Activated CD4-positive, alpha-beta T cell treated with anti-CD3 and anti-CD28 coated beads, Interleukin-2, amount 10 ng/mL, durations not matched to agents 24 days and 14 days (primary cell): Measurements from ENCODE around the gene TNFRSF1A. TPM values are rescaled to one million over a fixed set of nuclear protein-coding genes. Genes with fewer than 3 reads are reported as not detected.

Experiments
- DNase-seq: peaks from one replicate; pipeline ENCODE4 v3.0.0; 2022
- H3K27ac Mint-ChIP-seq: one replicate; pipeline ENCODE4 v1.8.0; 2022; ENCODE audit warnings: mild to moderate bottlenecking, mixed read lengths
- H3K27me3 Mint-ChIP-seq: one replicate; pipeline ENCODE4 v1.8.0; 2022; ENCODE audit warnings: mixed read lengths
- H3K36me3 Mint-ChIP-seq: one replicate; pipeline ENCODE4 v1.8.0; 2022; ENCODE audit warnings: low read depth, mild to moderate bottlenecking, mixed read lengths
- H3K4me1 Mint-ChIP-seq: one replicate; pipeline ENCODE4 v1.8.0; 2021; ENCODE audit warnings: mixed read lengths
- H3K4me3 Mint-ChIP-seq: one replicate; pipeline ENCODE4 v1.8.0; 2022; ENCODE audit warnings: mild to moderate bottlenecking, moderate library complexity, mixed read lengths
- H3K9me3 Mint-ChIP-seq: one replicate; pipeline ENCODE4 v1.8.0; 2021; ENCODE audit warnings: mixed read lengths
- intact Hi-C: fragments of 100-400 bp; cut with micrococcal nuclease; formaldehyde crosslinking; loops from one replicate; pipeline ENCODE4 v1.15.1; 2023
- total RNA-seq: library from RNA; stranded (reverse); gene quantifications from 2 replicates; pipeline ENCODE4 v1.2.3, GENCODE V29; 2022

Gene TNFRSF1A
- total RNA-seq, 1 donor from 2014 or later: 52.7 TPM

DNA sequence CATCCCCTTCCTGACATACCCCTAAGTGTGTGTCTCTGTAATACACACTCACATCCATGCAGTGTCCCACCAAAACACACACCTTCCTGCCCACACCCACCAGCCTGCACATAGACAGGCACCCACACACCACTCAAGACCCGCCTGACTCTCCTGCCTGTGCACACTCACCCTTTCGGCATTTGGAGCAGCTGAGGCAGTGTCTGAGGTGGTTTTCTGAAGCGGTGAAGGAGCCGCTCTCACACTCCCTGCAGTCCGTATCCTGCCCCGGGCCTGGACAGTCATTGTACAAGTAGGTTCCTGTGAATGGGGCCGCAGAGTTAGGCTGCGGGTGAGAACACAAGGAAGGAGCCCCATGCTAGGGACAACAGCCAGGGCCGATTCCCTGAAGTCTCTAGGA is 8.3 kb downstream of the TNFRSF1A start:
- Mint-ChIP-seq H3K4me1 (peaks cover 41% of the 10 kb centered on the region), H3K36me3 (peaks cover 47% of the 10 kb centered on the region), H3K27me3 (no peaks in the 10 kb centered on the region), H3K27ac (peak overlapping the region; percentile 48), H3K4me3 (peak overlapping the region; percentile 39), H3K9me3 (no peaks in the 10 kb centered on the region)
- DNase-seq: no peak
- intact Hi-C loops: no loop called here

DNA sequence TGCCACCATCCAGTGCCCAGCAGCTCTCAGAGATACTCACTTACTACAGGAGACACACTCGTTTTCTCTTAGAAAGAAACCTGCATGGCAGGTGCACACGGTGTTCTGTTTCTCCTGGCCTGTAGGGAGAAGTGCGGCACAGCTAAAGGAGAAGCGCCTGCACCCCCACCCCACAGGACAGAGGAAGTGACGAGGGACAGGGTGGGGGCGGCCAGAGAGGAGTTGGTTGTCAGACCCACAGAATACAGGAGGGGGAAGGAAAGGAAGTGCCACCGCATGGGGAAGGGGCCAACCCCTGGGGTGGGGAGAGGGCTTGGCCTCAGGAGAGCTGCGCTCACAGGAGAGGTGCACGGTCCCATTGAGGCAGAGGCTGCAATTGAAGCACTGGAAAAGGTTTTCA is 8.8 kb downstream of the TNFRSF1A start:
- Mint-ChIP-seq H3K4me1 (peaks cover 41% of the 10 kb centered on the region), H3K27me3 (no peaks in the 10 kb centered on the region), H3K27ac (peak overlapping the region; percentile 54), H3K36me3 (peaks cover 50% of the 10 kb centered on the region), H3K9me3 (no peaks in the 10 kb centered on the region), H3K4me3 (peak overlapping the region; percentile 28)
- DNase-seq: no peak
- intact Hi-C loops: no loop called here

DNA sequence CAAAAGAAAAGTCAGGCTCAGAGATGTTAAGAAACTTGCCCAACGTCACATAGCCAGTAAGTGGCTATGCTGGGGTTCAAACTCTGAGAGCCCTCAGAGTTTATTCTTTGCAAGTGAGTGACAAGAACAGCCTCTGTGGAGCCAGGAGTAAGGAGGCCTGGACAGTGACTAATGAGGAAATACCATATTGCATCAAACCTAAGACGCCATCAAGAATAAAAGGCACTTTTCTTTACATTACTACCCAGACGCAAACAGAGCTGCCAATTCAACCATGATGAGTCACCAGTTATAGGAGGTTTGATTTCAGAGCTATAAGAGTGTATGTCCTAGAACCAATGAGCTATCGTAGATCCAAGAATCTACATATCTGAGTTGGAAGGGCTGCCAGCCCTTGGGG is 9.4 kb downstream of the TNFRSF1A start:
- intact Hi-C loops: no loop called here
- Mint-ChIP-seq H3K36me3 (peaks cover 50% of the 10 kb centered on the region), H3K9me3 (no peaks in the 10 kb centered on the region), H3K4me1 (peaks cover 41% of the 10 kb centered on the region), H3K27ac (peak overlapping the region; percentile 54), H3K27me3 (no peaks in the 10 kb centered on the region), H3K4me3 (peak overlapping the region; percentile 28)
- no peak for DNase-seq

DNA sequence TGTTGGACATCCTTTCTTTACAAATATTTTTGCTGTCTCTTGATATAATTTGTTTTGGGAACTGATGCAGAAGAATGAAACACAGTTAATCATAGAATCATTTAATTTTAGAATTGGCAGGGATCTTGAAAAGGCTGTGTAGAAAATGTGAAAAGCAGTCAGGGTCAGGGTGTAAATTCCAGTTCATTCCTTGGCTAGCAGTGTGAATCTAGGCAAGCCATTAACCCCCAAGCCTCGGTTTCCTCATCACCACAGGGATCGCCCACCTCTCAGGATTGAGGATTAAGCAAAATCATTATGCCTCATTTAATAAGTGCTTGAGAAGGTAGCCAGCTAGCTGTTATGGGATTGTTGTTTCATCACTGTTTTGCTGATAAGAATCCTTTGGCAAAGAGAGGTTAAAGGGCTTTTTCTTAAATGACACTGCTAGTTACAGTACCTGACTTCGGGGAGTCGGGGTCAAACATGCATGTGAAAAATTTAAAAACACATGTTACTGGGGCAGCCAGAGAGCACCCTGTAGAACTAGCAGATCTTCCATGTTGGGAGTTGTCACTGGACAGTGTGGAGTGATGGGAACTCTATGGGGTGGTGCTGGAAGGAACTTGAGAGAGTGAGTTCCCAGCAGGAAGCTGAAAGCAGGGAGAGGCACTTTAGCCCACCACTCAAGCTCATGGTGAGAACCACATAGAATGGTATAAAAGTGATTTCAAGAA is 10.7 kb downstream of the TNFRSF1A start:
- intact Hi-C loops: no loop called here
- Mint-ChIP-seq H3K9me3 (no peaks in the 10 kb centered on the region), H3K36me3 (peaks cover 53% of the 10 kb centered on the region), H3K27ac (peak overlapping the region; percentile 32), H3K27me3 (no peaks in the 10 kb centered on the region), H3K4me1 (peaks cover 36% of the 10 kb centered on the region), H3K4me3 (no peak overlapping the region)
- no peak for DNase-seq

DNA sequence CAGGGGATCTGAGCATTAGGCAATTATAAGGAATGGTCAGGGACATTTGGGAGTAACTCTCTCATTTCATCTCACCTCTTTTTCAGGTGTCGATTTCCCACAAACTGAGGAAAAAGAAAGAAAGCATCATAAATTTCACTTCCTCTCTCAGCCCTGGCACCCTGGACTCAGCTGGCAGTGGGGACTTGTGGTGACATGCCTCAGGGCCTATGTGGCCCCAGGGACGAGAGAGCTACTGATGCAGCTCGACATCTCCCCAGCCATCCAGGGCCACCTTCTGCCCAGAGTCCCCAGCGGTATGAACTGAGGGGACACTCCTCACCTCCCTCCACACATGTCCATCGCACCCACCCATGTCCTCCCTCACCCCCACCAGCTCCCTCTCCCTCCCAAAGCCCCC is 11.7 kb downstream of the TNFRSF1A start:
- H3K9me3 Mint-ChIP-seq: no peaks in the 10 kb centered on the region
- DNase-seq: no peak
- H3K4me1 Mint-ChIP-seq: peaks cover 32% of the 10 kb centered on the region
- no peaks in the 10 kb centered on the region for H3K27me3 Mint-ChIP-seq
- no peak overlapping the region for H3K4me3 Mint-ChIP-seq
- intact Hi-C loops: no loop called here
- H3K27ac Mint-ChIP-seq: peak overlapping the region; percentile 65
- H3K36me3 Mint-ChIP-seq: peaks cover 50% of the 10 kb centered on the region

DNA sequence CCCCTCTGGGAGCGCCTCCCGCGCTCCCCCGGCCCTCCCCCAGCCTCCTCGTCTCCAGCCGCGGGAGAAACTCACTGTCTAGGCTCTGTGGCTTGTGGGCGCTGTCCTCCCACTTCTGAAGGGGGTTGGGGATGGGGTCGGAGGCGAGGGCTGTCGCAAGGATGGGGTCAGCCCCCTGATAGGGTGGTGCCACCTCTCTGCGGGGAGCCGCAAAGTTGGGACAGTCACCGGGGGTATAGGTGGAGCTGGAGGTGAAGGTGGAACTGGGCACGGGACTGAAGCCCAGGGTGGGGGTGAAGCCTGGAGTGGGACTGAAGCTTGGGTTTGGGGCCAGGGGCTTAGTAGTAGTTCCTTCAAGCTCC is 12.2 kb downstream of the TNFRSF1A start:
- Mint-ChIP-seq H3K4me3 (no peak overlapping the region), H3K27me3 (no peaks in the 10 kb centered on the region), H3K36me3 (peaks cover 51% of the 10 kb centered on the region), H3K27ac (no peak overlapping the region), H3K4me1 (peaks cover 32% of the 10 kb centered on the region), H3K9me3 (no peaks in the 10 kb centered on the region)
- DNase-seq: no peak
- intact Hi-C loops: no loop called here

DNA sequence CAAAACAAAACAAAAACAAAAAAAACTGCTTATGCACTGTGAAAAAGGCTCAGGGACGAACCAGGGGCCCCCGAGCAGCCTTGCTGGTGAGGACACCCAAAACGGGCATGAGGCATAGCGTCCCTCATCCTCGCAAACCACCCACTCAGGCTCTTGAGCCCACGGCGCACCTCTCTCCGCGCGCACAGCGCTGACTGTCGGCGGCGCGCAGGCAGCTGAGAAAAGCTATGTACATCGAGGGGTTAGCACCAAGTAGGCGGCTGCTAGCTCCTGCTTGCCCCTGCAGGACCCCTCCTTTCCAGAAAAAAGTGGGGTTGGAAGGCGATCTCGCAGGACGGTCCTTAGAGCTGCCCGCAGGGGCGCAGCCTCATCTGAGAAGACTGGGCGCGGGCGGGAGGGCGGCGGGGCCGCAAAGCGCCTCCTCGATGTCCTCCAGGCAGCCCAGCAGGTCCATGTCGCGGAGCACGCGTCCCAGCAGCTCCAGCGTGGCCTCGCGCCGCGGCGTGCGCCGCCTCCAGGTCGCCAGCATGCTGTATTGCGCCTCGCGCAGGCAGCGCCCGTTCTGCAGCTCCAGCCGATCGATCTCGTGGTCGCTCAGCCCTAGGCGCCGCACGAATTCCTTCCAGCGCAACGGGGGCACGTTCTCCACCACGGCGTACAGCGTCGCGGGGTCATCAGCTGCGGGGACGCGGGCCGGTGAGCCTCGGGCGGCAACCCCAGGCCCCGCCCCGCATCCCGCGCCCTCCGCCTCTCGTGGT is 12.8 kb downstream of the TNFRSF1A start:
- Mint-ChIP-seq H3K36me3 (peaks cover 50% of the 10 kb centered on the region), H3K9me3 (no peaks in the 10 kb centered on the region), H3K27me3 (no peaks in the 10 kb centered on the region), H3K4me3 (no peak overlapping the region), H3K4me1 (peaks cover 35% of the 10 kb centered on the region), H3K27ac (no peak overlapping the region)
- intact Hi-C loops: no loop called here
- DNase-seq: no peak

DNA sequence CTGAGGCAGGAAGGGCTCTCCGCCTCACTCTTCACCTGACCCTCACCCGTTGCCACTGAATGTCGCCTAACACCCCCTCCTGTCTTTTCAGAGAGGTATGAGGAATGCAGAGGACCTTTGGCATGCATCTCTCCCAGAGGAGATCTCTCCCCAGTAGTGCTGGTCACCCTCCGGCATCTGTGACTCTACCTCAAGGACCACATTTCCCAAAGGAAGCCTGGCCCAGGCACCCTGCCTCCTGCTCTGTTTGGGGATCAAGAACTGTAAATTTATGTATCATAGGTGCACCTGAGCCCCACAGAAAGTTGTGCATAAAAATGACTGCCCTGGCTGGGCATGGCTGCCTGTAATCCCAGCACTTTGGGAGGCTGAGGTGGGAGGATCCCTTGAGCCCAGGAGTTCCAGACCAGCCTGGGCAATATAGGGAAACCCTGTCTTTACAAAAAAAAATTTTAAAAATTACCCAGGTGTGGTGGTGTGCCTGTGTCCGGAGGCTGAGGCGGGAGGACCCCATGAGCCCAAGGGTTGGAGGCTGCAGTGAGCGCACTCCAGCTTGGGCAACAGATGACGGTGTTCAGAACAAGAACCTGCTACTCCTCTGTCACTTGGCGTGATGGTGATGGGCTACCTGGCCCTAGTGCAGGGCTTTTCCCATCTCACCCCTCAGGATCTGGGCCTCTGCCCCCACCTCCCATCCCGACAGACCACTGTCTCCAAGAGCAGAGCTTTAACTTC is 13.7 kb downstream of the TNFRSF1A start:
- no peak for DNase-seq
- intact Hi-C loops: no loop called here
- Mint-ChIP-seq H3K36me3 (peaks cover 44% of the 10 kb centered on the region), H3K27me3 (no peaks in the 10 kb centered on the region), H3K4me1 (peaks cover 33% of the 10 kb centered on the region), H3K27ac (no peak overlapping the region), H3K4me3 (no peak overlapping the region), H3K9me3 (no peaks in the 10 kb centered on the region)

DNA sequence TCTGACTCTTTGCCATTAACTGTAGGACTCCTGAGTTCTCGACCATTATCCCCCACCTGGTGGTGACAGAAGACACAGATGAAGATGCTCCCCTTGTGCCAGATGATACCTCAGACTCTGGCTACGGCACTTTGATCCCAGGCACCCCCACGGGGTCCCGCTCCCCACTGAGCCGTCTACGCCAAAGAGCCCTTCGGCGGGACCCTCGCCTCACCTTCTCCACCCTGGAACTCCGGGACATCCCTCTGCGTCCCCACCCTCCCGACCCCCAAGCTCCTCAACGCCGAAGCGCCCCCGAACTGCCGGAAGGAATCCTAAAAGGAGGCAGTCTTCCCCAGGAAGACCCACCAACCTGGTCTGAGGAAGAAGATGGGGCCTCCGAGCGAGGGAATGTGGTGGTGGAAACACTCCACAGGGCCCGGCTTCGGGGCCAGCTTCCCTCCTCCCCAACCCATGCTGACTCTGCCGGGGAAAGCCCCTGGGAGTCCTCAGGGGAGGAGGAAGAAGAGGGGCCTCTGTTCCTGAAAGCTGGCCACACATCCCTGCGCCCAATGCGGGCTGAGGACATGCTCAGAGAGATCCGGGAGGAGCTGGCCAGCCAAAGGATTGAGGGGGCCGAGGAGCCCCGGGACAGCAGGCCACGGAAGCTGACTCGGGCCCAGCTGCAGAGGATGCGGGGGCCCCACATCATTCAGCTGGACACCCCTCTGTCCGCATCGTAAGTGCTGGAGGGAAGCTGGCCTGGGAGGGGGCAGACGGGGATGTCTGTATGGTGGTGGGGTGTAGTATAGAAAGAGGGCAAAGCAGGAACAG is 14.4 kb downstream of the TNFRSF1A start:
- Mint-ChIP-seq H3K27ac (no peak overlapping the region), H3K27me3 (no peaks in the 10 kb centered on the region), H3K9me3 (no peaks in the 10 kb centered on the region), H3K4me1 (peaks cover 31% of the 10 kb centered on the region), H3K4me3 (no peak overlapping the region), H3K36me3 (peaks cover 36% of the 10 kb centered on the region)
- no peak for DNase-seq
- intact Hi-C loops: no loop called here

DNA sequence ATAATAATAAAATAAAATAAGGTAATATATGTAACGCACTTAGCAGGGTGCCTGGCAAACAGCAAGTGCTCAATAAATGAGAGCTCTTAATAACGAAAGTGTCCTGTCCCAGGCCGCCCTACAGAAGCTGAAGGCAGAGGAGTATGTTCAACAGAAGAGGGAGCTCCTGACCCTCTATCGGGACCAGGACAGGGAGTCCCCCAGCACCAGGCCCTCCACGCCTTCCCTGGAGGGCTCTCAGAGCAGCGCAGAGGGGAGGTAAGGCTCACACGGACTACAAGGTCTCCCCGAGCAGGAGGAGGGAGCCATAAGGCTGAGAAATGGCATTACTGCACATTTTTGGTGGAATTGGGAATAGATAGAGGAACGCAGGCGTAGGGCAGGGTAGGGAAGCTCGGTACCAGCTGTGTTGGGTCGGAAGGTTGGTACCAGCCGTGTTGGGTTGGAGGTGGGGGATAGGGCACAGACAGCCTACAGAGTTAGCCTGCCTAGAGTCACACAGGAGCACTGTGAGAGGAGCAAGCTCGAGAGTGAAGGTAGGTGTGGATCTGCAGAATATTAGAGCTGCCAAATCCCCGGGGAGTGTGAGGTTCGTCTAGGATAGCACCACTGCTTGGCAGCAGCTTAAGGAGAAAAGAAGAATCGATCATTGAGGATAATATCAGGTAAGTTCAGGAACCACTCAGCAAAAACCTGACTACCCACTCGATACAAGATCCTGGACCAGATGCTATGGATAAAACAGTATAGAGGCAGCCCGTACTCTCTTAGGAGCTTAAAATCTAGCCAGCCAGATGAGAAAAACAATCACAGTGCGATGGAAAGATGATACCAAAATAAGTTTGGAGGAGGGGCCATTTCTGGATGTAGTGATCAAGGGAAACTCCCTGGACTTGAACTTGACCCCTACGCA is 15.3 kb downstream of the TNFRSF1A start:
- no peak for DNase-seq
- no peaks in the 10 kb centered on the region for H3K9me3 Mint-ChIP-seq
- intact Hi-C loops: no loop called here
- H3K4me3 Mint-ChIP-seq: no peak overlapping the region
- no peaks in the 10 kb centered on the region for H3K27me3 Mint-ChIP-seq
- no peak overlapping the region for H3K27ac Mint-ChIP-seq
- H3K36me3 Mint-ChIP-seq: peaks cover 34% of the 10 kb centered on the region
- H3K4me1 Mint-ChIP-seq: peaks cover 31% of the 10 kb centered on the region

DNA sequence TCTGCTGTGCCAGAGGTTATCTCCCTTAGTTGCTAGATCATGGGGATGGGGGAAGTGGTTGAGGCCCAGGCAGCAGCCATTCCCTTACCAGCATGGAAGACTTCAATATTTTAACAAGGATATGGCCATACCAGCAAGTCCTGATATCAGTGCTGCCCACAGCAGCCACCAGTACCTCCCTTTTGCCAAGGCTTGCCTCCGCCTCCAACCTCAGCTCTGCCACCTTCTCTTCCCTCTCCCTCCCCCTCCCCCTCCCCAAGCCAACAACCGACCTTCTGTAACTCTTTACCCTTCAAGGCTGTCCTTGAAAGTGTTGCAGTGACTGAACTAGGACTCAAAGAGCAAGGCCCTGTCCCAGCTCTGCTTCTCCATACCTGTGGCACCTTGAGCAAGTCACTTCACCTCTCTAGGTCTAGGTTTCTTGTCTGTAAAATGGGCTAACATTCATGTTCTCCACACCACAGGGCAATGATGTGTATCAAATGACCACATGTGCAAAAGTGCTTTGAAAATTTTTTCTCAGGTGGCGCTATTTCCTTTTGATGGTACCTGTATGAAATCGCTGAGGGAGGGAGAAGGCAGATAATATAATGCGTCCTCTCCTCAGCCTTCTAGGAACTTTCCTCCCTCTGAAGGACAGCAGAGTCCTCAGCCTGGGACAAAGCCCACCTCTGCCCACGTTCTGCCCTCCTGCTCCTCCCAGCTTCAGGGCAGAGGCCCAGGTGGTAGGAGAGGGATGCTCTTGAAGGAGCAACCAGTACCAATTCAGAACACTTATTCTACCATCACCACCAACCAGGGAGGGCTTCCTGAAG is 16.7 kb downstream of the TNFRSF1A start:
- peaks cover 28% of the 10 kb centered on the region for H3K4me1 Mint-ChIP-seq
- no peaks in the 10 kb centered on the region for H3K9me3 Mint-ChIP-seq
- intact Hi-C loops: no loop called here
- H3K36me3 Mint-ChIP-seq: peaks cover 19% of the 10 kb centered on the region
- H3K27me3 Mint-ChIP-seq: no peaks in the 10 kb centered on the region
- no peak overlapping the region for H3K4me3 Mint-ChIP-seq
- H3K27ac Mint-ChIP-seq: no peak overlapping the region
- DNase-seq: no peak

DNA sequence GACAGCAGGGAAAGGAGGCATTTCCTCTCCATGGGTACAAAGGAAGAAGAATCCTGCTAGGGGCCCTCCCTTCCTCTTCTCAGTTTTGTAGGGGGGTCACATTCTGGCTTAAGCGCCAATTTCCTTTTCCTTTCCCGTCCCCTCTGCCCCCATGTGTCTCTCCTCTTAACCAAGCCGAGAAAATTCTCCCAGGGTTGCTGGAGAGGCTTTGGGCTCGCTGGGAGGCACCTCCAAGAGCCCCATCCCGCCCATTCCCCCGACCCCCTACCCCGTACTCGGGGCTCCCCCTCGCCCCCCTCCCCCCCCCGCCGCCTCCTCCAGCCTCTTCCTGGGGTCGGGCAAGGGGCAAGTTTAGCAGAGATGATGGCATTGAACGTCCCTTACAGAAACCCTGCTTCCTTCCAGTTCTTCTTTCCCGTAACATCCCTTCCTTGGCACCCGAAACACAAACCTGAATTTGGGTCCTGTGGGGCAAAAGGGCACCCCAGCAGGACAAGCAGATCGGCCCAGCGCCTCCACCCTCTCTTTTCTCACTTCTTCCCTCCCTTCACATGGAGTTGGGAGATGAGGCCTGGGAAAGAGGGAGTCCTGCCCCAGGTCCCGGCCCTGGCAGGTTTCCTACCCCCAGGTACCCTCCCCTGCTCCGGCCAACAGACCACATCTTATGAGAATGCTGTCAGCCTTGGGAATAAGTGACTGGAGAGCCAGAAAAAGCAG is 17.7 kb downstream of the TNFRSF1A start:
- Mint-ChIP-seq H3K27me3 (no peaks in the 10 kb centered on the region), H3K4me1 (peaks cover 28% of the 10 kb centered on the region), H3K27ac (peak overlapping the region; percentile 85), H3K9me3 (no peaks in the 10 kb centered on the region), H3K36me3 (peaks cover 19% of the 10 kb centered on the region), H3K4me3 (peak overlapping the region; percentile 62)
- intact Hi-C loops: loop anchor here (1.0 to 2.0 kb wide), 3 partner anchors 11 to 141 kb away; no protein-coding TSS in a partner anchor
- DNase-seq: no peak
